DND-41 (cell line): ENCODE data around the gene DUSP2.

ENCODE experiments used
- ATAC-seq: fragments of 200-7000 bp; cut with Tn5 transposase; 3 replicates; pipeline ENCODE4 v1.9.1; 2021; ENCODE audit warnings: low read depth; ENCODE audit not compliant: insufficient read depth
- DNase-seq: peaks from one replicate; pipeline ENCODE4 v3.0.0-alpha.2; 2020
- H2AFZ ChIP-seq: 2 replicates; pipeline ENCODE4 v1.6.0; 2012; ENCODE audit warnings: low read depth, low read length
- H3K27ac ChIP-seq: 2 replicates; pipeline ENCODE4 v1.5.1; 2012; ENCODE audit warnings: low read length, inconsistent platforms
- H3K27me3 ChIP-seq: fragments of 200-600 bp; sonication (generic); 2 replicates; pipeline ENCODE4 v1.6.0; 2012; ENCODE audit warnings: low read length, mild to moderate bottlenecking, inconsistent platforms; ENCODE audit not compliant: insufficient read depth, poor library complexity
- H3K36me3 ChIP-seq: 2 replicates; pipeline ENCODE4 v1.5.1; 2012; ENCODE audit warnings: low read length, inconsistent platforms; ENCODE audit not compliant: insufficient read depth
- H3K4me1 ChIP-seq: 2 replicates; pipeline ENCODE4 v1.5.1; 2012; ENCODE audit warnings: mild to moderate bottlenecking, low read length; ENCODE audit not compliant: insufficient read depth
- H3K4me2 ChIP-seq: 2 replicates; pipeline ENCODE4 v1.6.0; 2012; ENCODE audit warnings: mild to moderate bottlenecking, moderate library complexity, low read length, inconsistent platforms; ENCODE audit not compliant: insufficient read depth
- H3K4me3 ChIP-seq, 2 experiments: fragments of 200-600 bp in 1 of 2; shearing (Covaris generic) in 1 of 2; 2 replicates each; pipeline ENCODE4 v1.5.1; 2012 to 2016; ENCODE audit warnings: inconsistent platforms in 2 of 2, low read length in 2 of 2, mild to moderate bottlenecking in 2 of 2, low read depth in 1 of 2, moderate library complexity in 1 of 2
- H3K79me2 ChIP-seq: 2 replicates; pipeline ENCODE4 v1.6.0; 2012; ENCODE audit warnings: low read length, inconsistent platforms; ENCODE audit not compliant: insufficient read depth
- H3K9ac ChIP-seq: 2 replicates; pipeline ENCODE4 v1.6.0; 2012; ENCODE audit warnings: low read depth, mild to moderate bottlenecking, inconsistent platforms, low read length, moderate library complexity
- H3K9me3 ChIP-seq: 2 replicates; pipeline ENCODE4 v1.5.1; 2012; ENCODE audit warnings: low read length, moderate library complexity, mild to moderate bottlenecking, inconsistent platforms; ENCODE audit not compliant: insufficient read depth, severe bottlenecking
- H4K20me1 ChIP-seq: 2 replicates; pipeline ENCODE4 v1.6.0; 2012; ENCODE audit warnings: low read length; ENCODE audit not compliant: insufficient read depth
- CTCF ChIP-seq: IDR thresholded peaks from 2 replicates; pipeline ENCODE4 v1.5.1; 2012; ENCODE audit warnings: borderline replicate concordance, low read length, moderate library complexity, mild to moderate bottlenecking; ENCODE audit not compliant: poor library complexity, severe bottlenecking; ENCODE audit errors: extremely low read depth
- EZH2 ChIP-seq: IDR thresholded peaks from 3 replicates; pipeline ENCODE4 v1.6.1; 2012; ENCODE audit warnings: borderline replicate concordance, low read depth, mild to moderate bottlenecking, moderate library complexity, low read length, inconsistent platforms; ENCODE audit not compliant: severe bottlenecking

Gene DUSP2

DNA sequence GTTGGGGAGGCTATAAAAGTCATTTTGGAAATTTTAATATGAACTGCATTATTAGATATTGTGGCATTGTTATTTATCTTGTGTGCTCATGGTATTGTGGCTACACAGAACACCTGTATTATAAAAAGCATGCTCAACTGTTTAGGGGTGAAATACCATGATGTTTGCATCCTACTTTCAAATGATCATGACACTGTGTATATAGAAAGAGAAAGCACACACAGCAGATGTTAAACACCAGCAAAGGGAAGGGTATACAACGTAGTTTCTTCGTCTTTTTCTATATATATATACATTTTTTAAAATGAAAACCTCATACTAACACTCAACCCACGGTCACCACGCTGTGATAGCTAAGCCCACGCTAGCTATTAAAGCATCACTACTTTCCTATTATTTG, 36.3 kb upstream of the DUSP2 start:
- Histone ChIP-seq H4K20me1 (peaks cover under 1% of the 10 kb centered on the region; the same call in 1 of the 2 replicates), H3K36me3 (peaks cover 25% of the 10 kb centered on the region), H3K9me3 (no peaks in the 10 kb centered on the region), H3K4me3 (no peak overlapping the region), H3K9ac (no peak overlapping the region), H3K27ac (no peak overlapping the region), H3K27me3 (no peaks in the 10 kb centered on the region), H3K79me2 (no peaks in the 10 kb centered on the region), H3K4me2 (no peak overlapping the region), H2AFZ (no peak overlapping the region), H3K4me1 (no peaks in the 10 kb centered on the region)
- no peak for DNase-seq
- TF ChIP-seq CTCF (no peak), EZH2 (no peak)
- no peak for ATAC-seq

GRCh38 chr2:96180521-96180920, 35.3 kb upstream of the DUSP2 start:
- Histone ChIP-seq H3K36me3 (peaks cover 15% of the 10 kb centered on the region), H3K79me2 (no peaks in the 10 kb centered on the region), H3K9ac (no peak overlapping the region), H3K27me3 (no peaks in the 10 kb centered on the region), H3K27ac (no peak overlapping the region), H2AFZ (no peak overlapping the region), H3K4me2 (no peak overlapping the region), H3K4me3 (no peak overlapping the region), H3K9me3 (no peaks in the 10 kb centered on the region), H3K4me1 (no peaks in the 10 kb centered on the region), H4K20me1 (no peaks in the 10 kb centered on the region; the same call in 1 of the 2 replicates)
- DNase-seq: no peak
- ATAC-seq: peak; percentile 55; the same call in 1 of the 3 replicates
- TF ChIP-seq CTCF: no peak
- no peak for TF ChIP-seq EZH2

DNA sequence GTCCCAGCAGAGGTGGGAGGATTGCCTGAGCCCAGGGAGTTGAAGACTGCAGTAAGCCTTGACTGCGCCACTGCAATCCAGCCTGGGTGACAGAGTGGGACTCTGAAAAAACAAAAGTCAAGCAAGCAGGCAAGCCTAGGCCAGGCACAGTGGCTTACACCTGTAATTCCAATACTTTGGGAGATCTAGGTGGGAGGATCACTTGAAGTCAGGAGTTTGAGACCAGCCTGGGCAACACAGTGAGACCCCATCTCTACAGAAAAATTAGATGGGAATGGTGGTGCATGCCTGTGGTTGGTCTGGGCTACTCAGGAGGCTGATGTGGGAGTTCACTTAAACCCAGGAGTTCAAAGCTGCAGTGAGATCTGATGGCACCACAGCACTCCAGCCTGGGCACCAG, 34.8 kb upstream of the DUSP2 start:
- no peak overlapping the region for H3K4me3 ChIP-seq
- ATAC-seq (no peak), DNase-seq (no peak)
- H3K9ac ChIP-seq: no peak overlapping the region
- no peak overlapping the region for H2AFZ ChIP-seq
- H3K4me2 ChIP-seq: no peak overlapping the region
- H3K79me2 ChIP-seq: no peaks in the 10 kb centered on the region
- no peaks in the 10 kb centered on the region; the same call in 1 of the 2 replicates for H4K20me1 ChIP-seq
- no peaks in the 10 kb centered on the region for H3K4me1 ChIP-seq
- H3K36me3 ChIP-seq: peaks cover 10% of the 10 kb centered on the region
- no peaks in the 10 kb centered on the region for H3K9me3 ChIP-seq
- no peaks in the 10 kb centered on the region for H3K27me3 ChIP-seq
- no peak for TF ChIP-seq EZH2
- TF ChIP-seq CTCF: no peak
- H3K27ac ChIP-seq: no peak overlapping the region

DNA sequence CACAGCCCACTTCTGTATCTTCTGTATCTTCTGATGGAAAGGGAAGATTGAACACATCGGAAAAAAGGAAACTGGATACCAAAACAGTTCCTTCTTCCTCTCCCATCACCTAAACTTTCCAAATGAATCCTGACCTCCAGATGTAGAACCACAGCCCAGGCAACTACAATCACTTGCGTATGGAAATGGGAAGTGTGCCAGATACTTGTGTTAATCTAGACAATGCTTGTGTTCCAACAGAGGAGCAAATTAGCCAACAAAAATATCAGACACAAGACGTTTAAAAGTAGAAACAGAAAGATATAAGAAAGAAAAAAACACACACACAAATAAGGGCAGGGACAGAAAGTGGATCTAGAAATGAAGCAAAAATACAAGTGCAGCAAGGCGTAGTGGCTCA, 31.4 kb upstream of the DUSP2 start:
- Histone ChIP-seq H3K79me2 (no peaks in the 10 kb centered on the region), H3K27me3 (no peaks in the 10 kb centered on the region), H4K20me1 (no peaks in the 10 kb centered on the region; the same call in 1 of the 2 replicates), H2AFZ (no peak overlapping the region), H3K9me3 (no peaks in the 10 kb centered on the region), H3K9ac (no peak overlapping the region), H3K4me1 (no peaks in the 10 kb centered on the region), H3K27ac (no peak overlapping the region), H3K4me3 (no peak overlapping the region), H3K4me2 (no peak overlapping the region), H3K36me3 (no peaks in the 10 kb centered on the region)
- no peak for TF ChIP-seq EZH2
- TF ChIP-seq CTCF: no peak
- DNase-seq (no peak), ATAC-seq (no peak)
